ENCODE data around the gene DPYD. TPM values are rescaled to one million over a fixed set of nuclear protein-coding genes. Genes with fewer than 3 reads are reported as not detected.

DPYD gene
- total and polyA plus RNA-seq, 9 of the 15 experiments (the other 6 are each of a cell fraction or from before 2014, with no cell fraction given), result 0.03 to 0.25 (median 0.08) TPM; not detected in 2

GRCh38 chr1:97647776-97648175 lies 273.1 kb downstream of the DPYD start:
- no peak for FAIRE-seq
- Histone ChIP-seq H3K27me3 (ENCODE audit: control insufficient read depth in 2 of 2, insufficient read depth in 2 of 2, low read length in 2 of 2) (no peaks in the 10 kb centered on the region), H3K79me2 (ENCODE audit: control insufficient read depth, insufficient read depth, low read length) (no peaks in the 10 kb centered on the region), H4K20me1 (replicated peaks; ENCODE audit: control insufficient read depth, insufficient read depth, low read length) (no peaks in the 10 kb centered on the region), H3K4me3 (no peak overlapping the region), H2AFZ (ENCODE audit: low read depth, low read length) (no peak overlapping the region), H3K27ac (ENCODE audit: extremely low read depth, low read depth, low read length) (no peak overlapping the region), H3K4me1 (replicated peaks in 1 of 2; ENCODE audit: control insufficient read depth in 2 of 2, insufficient read depth in 2 of 2, low read length in 2 of 2) (no peaks in the 10 kb centered on the region), H3K36me3 (ENCODE audit: control insufficient read depth, insufficient read depth, low read length) (no peaks in the 10 kb centered on the region), H3K4me2 (ENCODE audit: insufficient read depth, low read length) (no peak overlapping the region), H3K9me1 (ENCODE audit: control insufficient read depth, insufficient read depth, low read length) (no peaks in the 10 kb centered on the region), H3K9me3 (replicated peaks; ENCODE audit: control insufficient read depth, insufficient read depth, low read depth, low read length) (no peaks in the 10 kb centered on the region), H3K9ac (ENCODE audit: insufficient read depth in 1 of 2, low read depth in 2 of 2, low read length in 2 of 2) (no peak overlapping the region)
- POLR2A ChIA-PET, result no interaction called here
- ATAC-seq, result no peak
- intact Hi-C loops (cut with micrococcal nuclease), result no loop called here
- in situ Hi-C loops (cut with MboI), result no loop called here
- TF ChIP-seq ZNF785 (CRISPR knock-in tag; IDR thresholded peaks at IDR 0.05), result no peak
- DNase-seq (ENCODE audit: extremely low read depth in 1 of 4, low spot score in 3 of 4), result no peak
- BruUV-seq (replicated peaks), result no TSS peak
- CTCF ChIA-PET (ENCODE audit: low intra/inter-chr PET ratio), result no interaction called here

GRCh38 chr1:97646071-97646470 lies 274.8 kb downstream of the DPYD start:
- 5% methylated on average over 1 of the region's 1 CpG for WGBS (ENCODE audit: insufficient coverage, low coverage, missing lambda C conversion rate)
- no TSS peak for BruUV-seq (replicated peaks)
- no peak for TF ChIP-seq ZNF133 (CRISPR knock-in tag; IDR thresholded peaks at IDR 0.05)
- no peak for TF ChIP-seq TRIM28 (IDR thresholded peaks at IDR 0.05)
- TF ChIP-seq CHD1 (IDR thresholded peaks at IDR 0.05; ENCODE audit: low read length), result no peak
- no peak for TF ChIP-seq ZNF253 (CRISPR knock-in tag; conservative IDR thresholded peaks at IDR 0.05)
- no peak for TF ChIP-seq TAF15 (IDR thresholded peaks at IDR 0.05; ENCODE audit: low read depth, low read length)
- no peak for TF ChIP-seq ATF3 (IDR thresholded peaks at IDR 0.05)
- TF ChIP-seq ATF3 (CRISPR knock-in tag; conservative IDR thresholded peaks at IDR 0.05), result no peak
- no peak for TF ChIP-seq SREBF2 (CRISPR knock-in tag; IDR thresholded peaks at IDR 0.05)
- no peak for TF ChIP-seq GTF3C2 (IDR thresholded peaks at IDR 0.05; ENCODE audit: borderline replicate concordance, extremely low read depth, insufficient read length)
- no peak for TF ChIP-seq ZNF785 (CRISPR knock-in tag; IDR thresholded peaks at IDR 0.05)
- TF ChIP-seq EGR1 (conservative IDR thresholded peaks at IDR 0.05), result no peak
- no peak for TF ChIP-seq SRSF3 (IDR thresholded peaks at IDR 0.05; ENCODE audit: insufficient read depth, low read length)
- TF ChIP-seq ZNF165 (CRISPR knock-in tag; IDR thresholded peaks at IDR 0.05; ENCODE audit: borderline replicate concordance), result no peak
- TF ChIP-seq JUNB (CRISPR knock-in tag; conservative IDR thresholded peaks at IDR 0.05), result no peak
- no peak for TF ChIP-seq XRCC4 (IDR thresholded peaks at IDR 0.05; ENCODE audit: extremely low read depth, insufficient read depth, insufficient read length)
- TF ChIP-seq CCAR2 (IDR thresholded peaks at IDR 0.05; ENCODE audit: low read depth, low read length), result no peak

More at GRCh38 chr1:97646071-97646470, 274.8 kb downstream of the DPYD start:
- H2AFZ ChIP-seq (ENCODE audit: low read depth, low read length), result no peak overlapping the region
- H3K79me2 ChIP-seq (ENCODE audit: control insufficient read depth, insufficient read depth, low read length), result no peaks in the 10 kb centered on the region
- ATAC-seq, result no peak
- intact Hi-C loops (cut with micrococcal nuclease) (no loop called here), in situ Hi-C loops (cut with MboI) (no loop called here)
- H3K27ac ChIP-seq (ENCODE audit: extremely low read depth, low read depth, low read length), result no peak overlapping the region
- H3K9me3 ChIP-seq (replicated peaks; ENCODE audit: control insufficient read depth, insufficient read depth, low read depth, low read length), result no peaks in the 10 kb centered on the region
- H3K4me3 ChIP-seq, result no peak overlapping the region
- FAIRE-seq, result no peak
- H3K9ac ChIP-seq (ENCODE audit: insufficient read depth in 1 of 2, low read depth in 2 of 2, low read length in 2 of 2), result no peak overlapping the region
- no peak overlapping the region for H3K4me2 ChIP-seq (ENCODE audit: insufficient read depth, low read length)
- DNase-seq (ENCODE audit: extremely low read depth in 1 of 4, low spot score in 3 of 4), result no peak
- H4K20me1 ChIP-seq (replicated peaks; ENCODE audit: control insufficient read depth, insufficient read depth, low read length), result no peaks in the 10 kb centered on the region
- POLR2A ChIA-PET, result no interaction called here
- H3K36me3 ChIP-seq (ENCODE audit: control insufficient read depth, insufficient read depth, low read length), result no peaks in the 10 kb centered on the region
- no peaks in the 10 kb centered on the region for H3K4me1 ChIP-seq (replicated peaks in 1 of 2; ENCODE audit: control insufficient read depth in 2 of 2, insufficient read depth in 2 of 2, low read length in 2 of 2)
- H3K9me1 ChIP-seq (ENCODE audit: control insufficient read depth, insufficient read depth, low read length), result no peaks in the 10 kb centered on the region
- H3K27me3 ChIP-seq (ENCODE audit: control insufficient read depth in 2 of 2, insufficient read depth in 2 of 2, low read length in 2 of 2), result no peaks in the 10 kb centered on the region
- CTCF ChIA-PET (ENCODE audit: low intra/inter-chr PET ratio), result no interaction called here
